Caco-2 (cell line): ENCODE data around the gene SERPINI2. TPM values are rescaled to one million over a fixed set of nuclear protein-coding genes. Genes with fewer than 3 reads are reported as not detected.

Experiments used
- BruUV-seq: library from RNA; stranded (reverse); fragments of 400-500 nt; replicated peaks from 2 replicates; lab custom pipeline; 2021; lab: Mats Ljungman, UMichigan
- CTCF ChIA-PET: fragments of 300-600 bp; sonication (Branson Sonifier 250); formaldehyde crosslinking; loops from one replicate; lab custom pipeline; 2022; ENCODE audit warnings: antibody characterized with exemption; lab: Charles Lee
- POLR2A ChIA-PET: fragments of 300-600 bp; sonication (Branson Sonifier 250); formaldehyde crosslinking; loops from one replicate; lab custom pipeline; 2022; ENCODE audit warnings: antibody characterized with exemption; lab: Charles Lee
- DNase-seq, 2 experiments: peaks; one replicate each; pipeline versions ENCODE4 v3.0.0 to v3.0.0-alpha.2; 2020 to 2022
- H3K27me3 ChIP-seq: replicated peaks from 2 replicates; pipeline ENCODE4 v1.6.0; 2011; ENCODE audit warnings: low read length; ENCODE audit not compliant: control insufficient read depth, insufficient read depth
- H3K36me3 ChIP-seq: 2 replicates; pipeline ENCODE4 v1.5.1; 2011; ENCODE audit warnings: low read length; ENCODE audit not compliant: control insufficient read depth, insufficient read depth
- H3K4me1 ChIP-seq: fragments of 250-450 bp; sonication (Bioruptor Pico); 2 replicates; pipeline ENCODE4 v1.5.1; 2020; ENCODE audit warnings: mild to moderate bottlenecking
- H3K4me3 ChIP-seq: 2 replicates; pipeline ENCODE4 v1.5.1; 2011; ENCODE audit warnings: low read depth, mild to moderate bottlenecking, control low read depth, low read length
- H3K9me3 ChIP-seq: fragments of 250-450 bp; sonication (Bioruptor Pico); 2 replicates; pipeline ENCODE4 v1.5.1; 2020; ENCODE audit warnings: mild to moderate bottlenecking, moderate library complexity
- H3K27ac Mint-ChIP-seq: one replicate; pipeline ENCODE4 v1.8.0; 2022; ENCODE audit warnings: mixed read lengths; ENCODE audit not compliant: unreplicated experiment
- H3K27me3 Mint-ChIP-seq: one replicate; pipeline ENCODE4 v1.8.0; 2022; ENCODE audit warnings: mixed read lengths; ENCODE audit not compliant: insufficient read depth, unreplicated experiment
- H3K36me3 Mint-ChIP-seq: one replicate; pipeline ENCODE4 v1.8.0; 2022; ENCODE audit warnings: mild to moderate bottlenecking, mixed read lengths; ENCODE audit not compliant: insufficient read depth, unreplicated experiment
- H3K4me1 Mint-ChIP-seq: one replicate; pipeline ENCODE4 v1.8.0; 2022; ENCODE audit warnings: low read depth, mixed read lengths; ENCODE audit not compliant: unreplicated experiment
- H3K4me3 Mint-ChIP-seq: one replicate; pipeline ENCODE4 v1.8.0; 2022; ENCODE audit warnings: mild to moderate bottlenecking, moderate library complexity, mixed read lengths; ENCODE audit not compliant: unreplicated experiment
- H3K9me3 Mint-ChIP-seq: one replicate; pipeline ENCODE4 v1.8.0; 2022; ENCODE audit warnings: mixed read lengths; ENCODE audit not compliant: unreplicated experiment
- CTCF ChIP-seq, 2 experiments: fragments of 200-600 bp in 1 of 2; IDR thresholded peaks; 1 replicate in 1 of 2; 2 replicates in 1 of 2; pipeline versions ENCODE4 v1.5.1 to v1.8.0; 2011 to 2022; ENCODE audit warnings: antibody characterized with exemption in 1 of 2, control low read depth in 1 of 2, inconsistent platforms in 1 of 2, low read depth in 1 of 2, low read length in 1 of 2, mild to moderate bottlenecking in 1 of 2, moderate library complexity in 1 of 2; ENCODE audit not compliant: insufficient read depth in 1 of 2, severe bottlenecking in 1 of 2, unreplicated experiment in 1 of 2
- intact Hi-C: fragments of 100-400 bp; cut with micrococcal nuclease; formaldehyde crosslinking; loops from one replicate; pipeline ENCODE4 v1.10.0; 2022; ENCODE audit not compliant: unreplicated experiment
- total RNA-seq: library from RNA; stranded (reverse); gene quantifications from 2 replicates; pipeline ENCODE4 v1.2.3, GENCODE V29; 2022

The SERPINI2 gene
- total RNA-seq, 1 experiment from 2014 or later: not detected

- CTCF ChIA-PET: no interaction called here
- Histone ChIP-seq H3K36me3 (no peaks in the 10 kb centered on the region), H3K4me1 (peaks cover 7% of the 10 kb centered on the region; the same call in 1 of the 2 replicates), H3K27me3 (no peaks in the 10 kb centered on the region), H3K9me3 (no peaks in the 10 kb centered on the region), H3K4me3 (no peak overlapping the region)
- intact Hi-C loops: loop anchor here (2.0 kb wide), 1 partner anchor 15 kb away; no protein-coding TSS in a partner anchor
- no peak for DNase-seq
- no peak overlapping the region for H3K4me3 Mint-ChIP-seq
- no peaks in the 10 kb centered on the region for H3K36me3 Mint-ChIP-seq
- no peaks in the 10 kb centered on the region for H3K27me3 Mint-ChIP-seq
- H3K9me3 Mint-ChIP-seq: peaks cover 10% of the 10 kb centered on the region
- TF ChIP-seq CTCF (IDR thresholded peaks at IDR 0.05; ENCODE audit: insufficient read depth in 1 of 2, low read depth in 1 of 2, low read length in 1 of 2, severe bottlenecking in 1 of 2, unreplicated experiment in 1 of 2): no peak
- BruUV-seq: no TSS peak
- POLR2A ChIA-PET: no interaction called here
- no peak overlapping the region for H3K27ac Mint-ChIP-seq
- peaks cover 6% of the 10 kb centered on the region for H3K4me1 Mint-ChIP-seq
Observed at GRCh38 chr3:167483708-167484475, 10.1 kb upstream of the SERPINI2 start.

GRCh38 chr3:167481164-167481563 is 7.3 kb upstream of the SERPINI2 start:
- Histone ChIP-seq H3K9me3 (no peaks in the 10 kb centered on the region), H3K27me3 (no peaks in the 10 kb centered on the region), H3K4me3 (no peak overlapping the region), H3K4me1 (peaks cover 7% of the 10 kb centered on the region; the same call in 1 of the 2 replicates), H3K36me3 (no peaks in the 10 kb centered on the region)
- H3K4me1 Mint-ChIP-seq: peaks cover 6% of the 10 kb centered on the region
- no peaks in the 10 kb centered on the region for H3K27me3 Mint-ChIP-seq
- H3K36me3 Mint-ChIP-seq: no peaks in the 10 kb centered on the region
- no peak overlapping the region for H3K27ac Mint-ChIP-seq
- H3K9me3 Mint-ChIP-seq: peaks cover 10% of the 10 kb centered on the region
- ChIA-PET POLR2A (no interaction called here), CTCF (no interaction called here)
- BruUV-seq: no TSS peak
- no peak overlapping the region for H3K4me3 Mint-ChIP-seq
- intact Hi-C loops: no loop called here
- DNase-seq: no peak
- TF ChIP-seq CTCF (IDR thresholded peaks at IDR 0.05; ENCODE audit: insufficient read depth in 1 of 2, low read depth in 1 of 2, low read length in 1 of 2, severe bottlenecking in 1 of 2, unreplicated experiment in 1 of 2): no peak

- H3K27me3 Mint-ChIP-seq: no peaks in the 10 kb centered on the region
- no TSS peak for BruUV-seq
- no peak overlapping the region for H3K4me3 ChIP-seq
Observed at GRCh38 chr3:167480748-167481147, 6.9 kb upstream of the SERPINI2 start.

More at GRCh38 chr3:167480748-167481147, 6.9 kb upstream of the SERPINI2 start:
- Histone ChIP-seq H3K4me1 (peaks cover 7% of the 10 kb centered on the region; the same call in 1 of the 2 replicates), H3K9me3 (no peaks in the 10 kb centered on the region), H3K36me3 (no peaks in the 10 kb centered on the region), H3K27me3 (no peaks in the 10 kb centered on the region)
- Mint-ChIP-seq H3K4me3 (no peak overlapping the region), H3K27ac (no peak overlapping the region), H3K9me3 (peaks cover 10% of the 10 kb centered on the region), H3K36me3 (no peaks in the 10 kb centered on the region), H3K4me1 (peaks cover 6% of the 10 kb centered on the region)
- intact Hi-C loops: no loop called here
- CTCF ChIA-PET: no interaction called here
- POLR2A ChIA-PET: no interaction called here
- no peak for TF ChIP-seq CTCF (IDR thresholded peaks at IDR 0.05; ENCODE audit: insufficient read depth in 1 of 2, low read depth in 1 of 2, low read length in 1 of 2, severe bottlenecking in 1 of 2, unreplicated experiment in 1 of 2)
- no peak for DNase-seq
